Neural progenitor cell (in vitro differentiated cells): ENCODE results near the gene ZHX3. TPM values are rescaled to one million over a fixed set of nuclear protein-coding genes. Genes with fewer than 3 reads are reported as not detected.

ENCODE experiments used
- DNase-seq: peaks from one replicate; pipeline ENCODE4 v3.0.0-alpha.2; 2016; ENCODE audit warnings: low spot score
- H2AFZ ChIP-seq: fragments of 200-600 bp; sonication (generic); replicated peaks from 2 replicates; pipeline ENCODE4 v1.6.1; 2016; ENCODE audit warnings: antibody characterized with exemption
- H3F3A ChIP-seq: fragments of 200-600 bp; sonication (generic); 2 replicates; pipeline ENCODE4 v1.6.1; 2016; ENCODE audit warnings: antibody characterized with exemption, low read depth
- H3K27ac ChIP-seq: fragments of 200-600 bp; sonication (generic); 2 replicates; pipeline ENCODE4 v1.5.1; 2016; ENCODE audit warnings: mild to moderate bottlenecking
- H3K27me3 ChIP-seq: fragments of 200-600 bp; sonication (generic); 2 replicates; pipeline ENCODE4 v1.6.1; 2016; ENCODE audit warnings: mild to moderate bottlenecking, moderate library complexity
- H3K36me3 ChIP-seq: fragments of 200-600 bp; sonication (generic); 2 replicates; pipeline ENCODE4 v1.5.1; 2016
- H3K4me1 ChIP-seq: fragments of 200-600 bp; sonication (generic); 2 replicates; pipeline ENCODE4 v1.6.1; 2016; ENCODE audit warnings: mixed run types
- H3K4me2 ChIP-seq: fragments of 200-600 bp; sonication (generic); 2 replicates; pipeline ENCODE4 v1.6.1; 2016
- H3K4me3 ChIP-seq: fragments of 200-600 bp; sonication (generic); 2 replicates; pipeline ENCODE4 v1.5.1; 2016
- H3K79me2 ChIP-seq: fragments of 200-600 bp; sonication (generic); 2 replicates; pipeline ENCODE4 v1.6.1; 2016; ENCODE audit warnings: low read depth
- H3K9ac ChIP-seq: fragments of 200-600 bp; sonication (generic); 2 replicates; pipeline ENCODE4 v1.6.1; 2016
- H3K9me3 ChIP-seq: fragments of 200-600 bp; sonication (generic); 2 replicates; pipeline ENCODE4 v1.5.1; 2016; ENCODE audit warnings: low read depth
- H4K20me1 ChIP-seq: fragments of 200-600 bp; sonication (generic); 2 replicates; pipeline ENCODE4 v1.6.1; 2016; ENCODE audit warnings: low read depth
- H3K27ac Mint-ChIP-seq: 3 replicates; pipeline ENCODE4 v1.8.0; 2021; ENCODE audit warnings: mixed read lengths
- H3K27me3 Mint-ChIP-seq: 2 replicates; pipeline ENCODE4 v1.8.0; 2022; ENCODE audit warnings: low read depth, mild to moderate bottlenecking, inconsistent platforms, moderate library complexity, mixed read lengths; ENCODE audit not compliant: insufficient read depth
- H3K36me3 Mint-ChIP-seq: 3 replicates; pipeline ENCODE4 v1.8.0; 2021; ENCODE audit warnings: mixed read lengths
- H3K4me1 Mint-ChIP-seq: 3 replicates; pipeline ENCODE4 v1.8.0; 2021; ENCODE audit warnings: mixed read lengths
- H3K4me3 Mint-ChIP-seq: 3 replicates; pipeline ENCODE4 v1.8.0; 2021; ENCODE audit warnings: mild to moderate bottlenecking, moderate library complexity, mixed read lengths
- H3K9me3 Mint-ChIP-seq: 3 replicates; pipeline ENCODE4 v1.8.0; 2020; ENCODE audit warnings: mixed read lengths
- CTCF ChIP-seq: fragments of 200-600 bp; sonication (generic); IDR thresholded peaks from 2 replicates; pipeline ENCODE4 v1.5.1; 2017; ENCODE audit warnings: antibody characterized with exemption, mild to moderate bottlenecking
- EZH2 ChIP-seq: fragments of 200-600 bp; sonication (generic); IDR thresholded peaks from 2 replicates; pipeline ENCODE4 v1.6.1; 2017; ENCODE audit warnings: antibody characterized with exemption, mild to moderate bottlenecking, moderate library complexity
- EZH2phosphoT487 ChIP-seq: fragments of 200-600 bp; sonication (generic); IDR thresholded peaks from 2 replicates; pipeline ENCODE4 v1.6.1; 2017; ENCODE audit warnings: antibody characterized with exemption
- total RNA-seq: library from RNA; depleted of rRNA; stranded (reverse); fragments of >200 nt; gene quantifications from 2 replicates; pipeline ENCODE4 v1.2.3, GENCODE V29; 2015; ENCODE audit warnings: low replicate concordance

ZHX3 gene
- total RNA-seq, 1 donor from 2014 or later, result 6.8 TPM

DNA sequence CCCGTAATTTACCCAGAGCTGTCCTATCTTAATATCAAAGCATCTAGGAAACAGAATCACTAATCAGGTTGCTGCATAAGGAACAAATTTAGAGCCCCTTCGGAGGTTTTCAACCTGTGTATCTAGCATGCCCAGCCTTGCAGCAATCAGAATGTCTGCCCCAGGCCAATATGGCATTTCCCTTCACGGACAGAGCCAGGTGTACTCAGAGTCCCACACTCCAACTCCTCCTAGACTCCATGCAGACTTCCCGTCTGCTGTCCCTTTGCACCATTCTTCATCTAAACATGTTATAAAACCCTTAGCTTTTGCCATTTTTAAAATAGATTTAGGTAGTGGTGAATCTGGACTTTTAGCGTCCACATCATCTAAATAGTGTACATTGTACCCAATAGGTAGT, 61.0 kb downstream of the ZHX3 start:
- H3K27me3 ChIP-seq, result no peaks in the 10 kb centered on the region
- H3K36me3 ChIP-seq, result no peaks in the 10 kb centered on the region
- H3K4me3 ChIP-seq, result no peak overlapping the region
- TF ChIP-seq EZH2, result no peak
- TF ChIP-seq CTCF, result no peak
- no peak for TF ChIP-seq EZH2phosphoT487
- H2AFZ ChIP-seq, result no peak overlapping the region
- no peak overlapping the region for H3K9ac ChIP-seq
- peaks cover 3% of the 10 kb centered on the region for H3F3A ChIP-seq
- no peaks in the 10 kb centered on the region for H4K20me1 ChIP-seq
- no peak overlapping the region for H3K4me3 Mint-ChIP-seq
- H3K36me3 Mint-ChIP-seq, result no peaks in the 10 kb centered on the region
- H3K4me1 Mint-ChIP-seq, result no peaks in the 10 kb centered on the region
- H3K4me2 ChIP-seq, result no peak overlapping the region
- no peaks in the 10 kb centered on the region for H3K9me3 Mint-ChIP-seq
- no peak overlapping the region for H3K27ac ChIP-seq
- H3K79me2 ChIP-seq, result no peaks in the 10 kb centered on the region
- no peaks in the 10 kb centered on the region for H3K9me3 ChIP-seq
- DNase-seq, result no peak
- H3K27ac Mint-ChIP-seq, result no peak overlapping the region
- H3K4me1 ChIP-seq, result peaks cover 9% of the 10 kb centered on the region
- H3K27me3 Mint-ChIP-seq, result peaks cover 6% of the 10 kb centered on the region

DNA sequence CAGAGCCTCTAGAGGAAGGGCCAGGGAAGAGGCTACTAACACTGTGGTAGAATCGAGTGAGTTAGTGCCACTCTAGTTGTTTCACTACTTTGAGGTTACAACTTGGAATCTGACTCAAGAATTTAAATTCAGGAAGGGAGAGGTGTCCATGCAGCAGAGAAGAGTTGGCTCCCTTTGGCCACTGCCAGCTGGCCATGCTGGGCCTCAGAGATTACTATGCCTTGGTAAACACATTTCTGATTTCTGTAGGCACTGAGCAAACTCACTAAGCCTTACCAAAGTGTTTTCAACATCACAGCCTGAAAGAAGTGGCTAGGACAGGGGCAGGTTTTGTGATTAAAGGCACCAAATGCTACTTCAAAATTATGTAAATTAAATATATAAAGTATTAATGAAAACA, 61.9 kb downstream of the ZHX3 start:
- H3K4me1 ChIP-seq, result peaks cover under 1% of the 10 kb centered on the region
- Mint-ChIP-seq H3K36me3 (no peaks in the 10 kb centered on the region), H3K27ac (no peak overlapping the region), H3K4me1 (no peaks in the 10 kb centered on the region), H3K27me3 (peaks cover 6% of the 10 kb centered on the region), H3K9me3 (no peaks in the 10 kb centered on the region), H3K4me3 (no peak overlapping the region)
- no peaks in the 10 kb centered on the region for H3K27me3 ChIP-seq
- no peaks in the 10 kb centered on the region for H3K36me3 ChIP-seq
- H3K27ac ChIP-seq, result no peak overlapping the region
- no peak overlapping the region for H3K4me3 ChIP-seq
- H3K9me3 ChIP-seq, result no peaks in the 10 kb centered on the region
- H3F3A ChIP-seq, result peaks cover under 1% of the 10 kb centered on the region
- no peaks in the 10 kb centered on the region for H3K79me2 ChIP-seq
- no peaks in the 10 kb centered on the region for H4K20me1 ChIP-seq
- TF ChIP-seq EZH2 (no peak), EZH2phosphoT487 (no peak), CTCF (no peak)
- H3K4me2 ChIP-seq, result no peak overlapping the region
- no peak overlapping the region for H3K9ac ChIP-seq
- no peak overlapping the region for H2AFZ ChIP-seq
- DNase-seq, result no peak

DNA sequence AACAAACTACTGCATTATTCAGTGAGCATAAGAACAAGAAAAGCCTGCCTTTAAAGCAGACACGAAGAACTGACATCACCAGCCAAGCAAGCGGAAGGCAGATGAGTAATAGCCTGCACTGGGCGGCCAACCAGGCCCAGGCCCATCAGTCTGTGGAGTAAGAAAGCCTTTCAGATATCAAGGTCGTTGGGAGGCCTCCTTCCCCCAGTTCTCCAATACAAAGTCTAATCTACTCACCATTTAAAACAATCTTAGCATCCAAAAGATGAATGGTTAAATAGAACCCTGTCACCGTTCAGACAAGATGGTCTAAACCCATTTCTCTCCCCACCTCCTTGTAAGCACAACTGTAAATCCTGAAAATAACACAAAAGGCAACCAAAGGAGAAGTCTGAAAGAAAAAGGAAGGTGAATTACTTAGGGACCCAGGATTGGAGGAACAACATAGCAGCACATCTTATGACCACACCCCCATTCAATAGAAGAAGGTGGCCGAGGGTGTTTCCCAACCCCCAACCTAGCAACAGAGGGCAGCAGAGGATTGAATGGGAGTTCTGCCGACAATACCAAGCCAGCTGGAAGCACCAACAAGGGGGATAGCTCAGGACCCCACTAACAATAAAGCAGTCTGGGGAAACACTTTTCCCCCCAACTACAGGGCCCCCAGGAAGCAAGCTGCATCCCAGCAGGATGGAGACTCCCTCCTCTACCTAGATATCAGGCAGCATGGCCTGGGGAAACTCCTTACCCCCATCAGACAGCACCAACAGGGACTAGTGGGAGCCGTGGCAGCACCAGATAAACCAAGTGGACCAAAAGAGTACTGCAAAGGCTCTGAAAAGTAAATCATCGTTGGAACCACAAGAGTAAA, 67.9 kb downstream of the ZHX3 start:
- Mint-ChIP-seq H3K9me3 (no peaks in the 10 kb centered on the region), H3K4me3 (no peak overlapping the region), H3K4me1 (peaks cover 41% of the 10 kb centered on the region), H3K27ac (no peak overlapping the region), H3K27me3 (no peaks in the 10 kb centered on the region), H3K36me3 (no peaks in the 10 kb centered on the region)
- Histone ChIP-seq H3K9me3 (no peaks in the 10 kb centered on the region), H3K79me2 (no peaks in the 10 kb centered on the region), H3K4me1 (peaks cover 40% of the 10 kb centered on the region), H3K9ac (no peak overlapping the region), H3K4me3 (no peak overlapping the region), H3F3A (peaks cover 36% of the 10 kb centered on the region), H3K27ac (no peak overlapping the region), H3K4me2 (peak overlapping the region; percentile 65), H3K36me3 (no peaks in the 10 kb centered on the region), H3K27me3 (no peaks in the 10 kb centered on the region), H4K20me1 (no peaks in the 10 kb centered on the region), H2AFZ (peak overlapping the region; percentile 94)
- peak; percentile 59 for TF ChIP-seq CTCF
- no peak for TF ChIP-seq EZH2
- TF ChIP-seq EZH2phosphoT487, result no peak
- DNase-seq, result peak; percentile 77
